Hepatocyte (in vitro differentiated cells): ENCODE results near the gene PRDM5. TPM values are rescaled to one million over a fixed set of nuclear protein-coding genes. Genes with fewer than 3 reads are reported as not detected.
A peak's percentile ranks its signal among the peaks of the same experiment; 100 is the strongest.

Experiments used
- DNase-seq: peaks from one replicate; pipeline ENCODE4 v3.0.0-alpha.2; 2016; ENCODE audit warnings: low spot score
- H2AFZ ChIP-seq: fragments of 200-600 bp; sonication (generic); 2 replicates; pipeline ENCODE4 v1.6.0; 2016; ENCODE audit warnings: antibody characterized with exemption, mild to moderate bottlenecking
- H3K27ac ChIP-seq: fragments of 200-600 bp; sonication (generic); 2 replicates; pipeline ENCODE4 v1.5.1; 2016; ENCODE audit warnings: mild to moderate bottlenecking
- H3K27me3 ChIP-seq: fragments of 200-600 bp; sonication (generic); 2 replicates; pipeline ENCODE4 v1.6.1; 2016
- H3K36me3 ChIP-seq: fragments of 200-600 bp; sonication (generic); replicated peaks from 2 replicates; pipeline ENCODE4 v1.5.1; 2016; ENCODE audit warnings: low read depth; ENCODE audit not compliant: insufficient read depth
- H3K4me1 ChIP-seq: fragments of 200-600 bp; sonication (generic); 2 replicates; pipeline ENCODE4 v1.5.1; 2016; ENCODE audit warnings: mild to moderate bottlenecking, moderate library complexity; ENCODE audit not compliant: insufficient read depth
- H3K4me2 ChIP-seq: fragments of 200-600 bp; sonication (generic); 2 replicates; pipeline ENCODE4 v1.6.0; 2016
- H3K4me3 ChIP-seq: fragments of 200-600 bp; sonication (generic); 2 replicates; pipeline ENCODE4 v1.5.1; 2016; ENCODE audit warnings: mild to moderate bottlenecking
- H3K79me2 ChIP-seq: fragments of 200-600 bp; sonication (generic); 2 replicates; pipeline ENCODE4 v1.6.0; 2017; ENCODE audit warnings: mild to moderate bottlenecking
- H3K9me2 ChIP-seq: fragments of 200-600 bp; sonication (generic); replicated peaks from 2 replicates; pipeline ENCODE4 v1.6.0; 2017; ENCODE audit warnings: mild to moderate bottlenecking; ENCODE audit not compliant: insufficient read depth
- H3K9me3 ChIP-seq: fragments of 200-600 bp; sonication (generic); 2 replicates; pipeline ENCODE4 v1.5.1; 2016; ENCODE audit warnings: low read depth, mild to moderate bottlenecking
- H4K20me1 ChIP-seq: fragments of 200-600 bp; sonication (generic); 2 replicates; pipeline ENCODE4 v1.6.0; 2016; ENCODE audit warnings: mild to moderate bottlenecking; ENCODE audit not compliant: insufficient read depth, poor library complexity, severe bottlenecking
- CTCF ChIP-seq: fragments of 200-600 bp; sonication (generic); IDR thresholded peaks from 2 replicates; pipeline ENCODE4 v1.5.1; 2016; ENCODE audit warnings: antibody characterized with exemption, mild to moderate bottlenecking; ENCODE audit not compliant: poor library complexity
- EZH2 ChIP-seq: fragments of 200-600 bp; sonication (generic); IDR thresholded peaks from 2 replicates; pipeline ENCODE4 v1.6.1; 2016; ENCODE audit warnings: antibody characterized with exemption, mild to moderate bottlenecking, borderline replicate concordance
- EZH2phosphoT487 ChIP-seq: fragments of 200-600 bp; sonication (generic); IDR thresholded peaks from one replicate; pipeline ENCODE4 v1.6.1; 2018; ENCODE audit warnings: antibody characterized with exemption, mild to moderate bottlenecking, low read depth, moderate library complexity; ENCODE audit not compliant: unreplicated experiment, severe bottlenecking
- WGBS: methylation state at CpG from one replicate; pipeline ENCODE4 v1.1.6; 2016; ENCODE audit warnings: low lambda C conversion rate; ENCODE audit errors: missing lambda C conversion rate; 5-methylcytosine and 5-hydroxymethylcytosine counted together
- polyA plus RNA-seq: library from polyadenylated mRNA; unstranded; fragments of >200 nt; fragmentation: Nextera tagmentation; extraction: Ambion mirVana; gene quantifications from 2 replicates; pipeline ENCODE4 v1.2.1, GENCODE V29; 2016
- total RNA-seq: library from RNA; depleted of rRNA; stranded (reverse); fragments of >200 nt; gene quantifications from 2 replicates; pipeline ENCODE4 v1.2.3, GENCODE V29; 2014

The PRDM5 gene
- total and polyA plus RNA-seq, 2 experiments from 2014 or later = 4.2 to 21.2 TPM

- Histone ChIP-seq H3K4me1 (peaks cover 21% of the 10 kb centered on the region), H3K4me3 (no peak overlapping the region), H2AFZ (no peak overlapping the region), H3K27ac (peak overlapping the region; percentile 4), H4K20me1 (no peaks in the 10 kb centered on the region), H3K4me2 (no peak overlapping the region), H3K9me2 (no peaks in the 10 kb centered on the region), H3K27me3 (no peaks in the 10 kb centered on the region), H3K79me2 (peaks cover 56% of the 10 kb centered on the region), H3K36me3 (no peaks in the 10 kb centered on the region), H3K9me3 (no peaks in the 10 kb centered on the region)
- TF ChIP-seq EZH2 (no peak), CTCF (peak; percentile 29), EZH2phosphoT487 (no peak)
- WGBS = 95% methylated on average over 1 of the region's 1 CpG
- DNase-seq = no peak
Observed at GRCh38 chr4:120919358-120919757, 3.2 kb downstream of the PRDM5 start.

- H3K79me2 ChIP-seq = peaks cover 61% of the 10 kb centered on the region
- H3K4me2 ChIP-seq = peak overlapping the region; percentile 0
- H3K4me3 ChIP-seq = no peak overlapping the region
- peaks cover 21% of the 10 kb centered on the region for H3K4me1 ChIP-seq
- H3K36me3 ChIP-seq = no peaks in the 10 kb centered on the region
- H2AFZ ChIP-seq = no peak overlapping the region
- no peaks in the 10 kb centered on the region for H3K9me2 ChIP-seq
- no peaks in the 10 kb centered on the region for H4K20me1 ChIP-seq
- no peaks in the 10 kb centered on the region for H3K27me3 ChIP-seq
- no peak for TF ChIP-seq EZH2
- no peak for TF ChIP-seq EZH2phosphoT487
- TF ChIP-seq CTCF = no peak
- H3K27ac ChIP-seq = peak overlapping the region; percentile 4
- 76% methylated on average over 2 of the region's 2 CpGs for WGBS
- H3K9me3 ChIP-seq = no peaks in the 10 kb centered on the region
- DNase-seq = no peak
Observed at GRCh38 chr4:120918788-120919187, 3.7 kb downstream of the PRDM5 start.

- no peaks in the 10 kb centered on the region for H3K27me3 ChIP-seq
- H2AFZ ChIP-seq = no peak overlapping the region
- H3K79me2 ChIP-seq = peaks cover 64% of the 10 kb centered on the region
- no peak overlapping the region for H3K4me3 ChIP-seq
- WGBS = 44% methylated on average over 2 of the region's 2 CpGs
- H3K9me3 ChIP-seq = no peaks in the 10 kb centered on the region
- no peaks in the 10 kb centered on the region for H3K36me3 ChIP-seq
- peak overlapping the region; percentile 0 for H3K4me2 ChIP-seq
- no peaks in the 10 kb centered on the region for H3K9me2 ChIP-seq
- H3K27ac ChIP-seq = peak overlapping the region; percentile 0
- TF ChIP-seq EZH2phosphoT487 (no peak), EZH2 (no peak), CTCF (no peak)
- no peaks in the 10 kb centered on the region for H4K20me1 ChIP-seq
- peaks cover 21% of the 10 kb centered on the region for H3K4me1 ChIP-seq
- DNase-seq = no peak
Observed at GRCh38 chr4:120918092-120918491, 4.4 kb downstream of the PRDM5 start.

- no peaks in the 10 kb centered on the region for H3K36me3 ChIP-seq
- H4K20me1 ChIP-seq = no peaks in the 10 kb centered on the region
- no peak overlapping the region for H2AFZ ChIP-seq
- TF ChIP-seq EZH2phosphoT487 (no peak), CTCF (no peak), EZH2 (no peak)
- peaks cover 68% of the 10 kb centered on the region for H3K79me2 ChIP-seq
- H3K27me3 ChIP-seq = no peaks in the 10 kb centered on the region
- H3K27ac ChIP-seq = no peak overlapping the region
- peaks cover 21% of the 10 kb centered on the region for H3K4me1 ChIP-seq
- no peak overlapping the region for H3K4me3 ChIP-seq
- H3K9me3 ChIP-seq = no peaks in the 10 kb centered on the region
- WGBS = 55% methylated on average over 3 of the region's 3 CpGs
- no peak for DNase-seq
- no peak overlapping the region for H3K4me2 ChIP-seq
- no peaks in the 10 kb centered on the region for H3K9me2 ChIP-seq
Observed at GRCh38 chr4:120916937-120917336, 5.6 kb downstream of the PRDM5 start.
